GM18508 (cell line): Measurements from ENCODE around the gene PEX12.
"Not testable (repeated sequence)": the region's sequence is repeated elsewhere in the genome, so short reads cannot be mapped to it uniquely, and the experiment has no call there.

Experiments
- ATAC-seq: cut with Tn5 transposase; IDR thresholded peaks from one replicate; pipeline ENCODE4 v1.9.1; 2021; ENCODE audit warnings: moderate number of reproducible peaks; ENCODE audit not compliant: insufficient read depth, unreplicated experiment

The PEX12 gene

DNA sequence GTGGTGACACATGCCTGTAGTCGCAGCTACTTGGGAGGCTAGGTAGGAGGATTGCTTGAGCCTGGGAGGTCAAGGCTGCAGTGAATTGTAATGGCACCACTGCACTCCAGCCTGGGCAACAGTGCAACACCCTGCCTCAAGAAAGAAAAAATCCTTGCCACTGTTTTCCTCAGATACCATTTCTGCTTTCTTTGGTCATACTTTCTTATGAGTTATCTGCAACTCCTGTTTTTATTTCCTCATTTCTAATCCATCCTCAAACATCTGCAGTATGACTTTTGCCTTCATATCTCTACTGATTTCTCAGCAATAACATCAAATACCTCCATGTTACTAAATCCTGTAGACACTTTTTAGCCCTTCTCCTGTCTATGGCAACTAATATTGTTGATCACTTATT lies 5.7 kb upstream of the PEX12 start:
- ATAC-seq, result no peak

DNA sequence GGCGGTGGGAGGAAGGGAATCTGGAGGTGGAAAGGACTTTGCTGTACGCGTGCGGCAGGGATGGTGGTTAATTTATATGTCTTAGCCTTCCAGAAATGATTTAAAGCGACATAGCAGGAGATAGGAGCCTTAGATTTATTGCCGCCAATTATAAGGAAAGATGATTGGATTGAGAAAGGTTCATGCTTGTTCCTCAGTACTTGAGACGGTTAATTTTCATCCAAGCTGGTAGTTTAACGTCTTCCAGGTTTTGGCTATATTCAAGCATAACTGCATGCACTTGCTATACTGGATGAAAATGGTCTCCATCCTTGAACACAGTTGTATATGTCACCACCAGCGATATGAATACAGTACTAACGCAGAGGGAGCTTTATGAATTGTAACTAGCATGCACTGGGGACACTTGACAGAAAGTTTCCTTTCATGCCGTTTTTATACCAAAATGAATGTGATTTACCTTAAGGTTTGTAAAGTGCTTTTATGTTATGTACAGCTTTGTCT lies 610 bp upstream of the PEX12 start:
- ATAC-seq, result no peak

DNA sequence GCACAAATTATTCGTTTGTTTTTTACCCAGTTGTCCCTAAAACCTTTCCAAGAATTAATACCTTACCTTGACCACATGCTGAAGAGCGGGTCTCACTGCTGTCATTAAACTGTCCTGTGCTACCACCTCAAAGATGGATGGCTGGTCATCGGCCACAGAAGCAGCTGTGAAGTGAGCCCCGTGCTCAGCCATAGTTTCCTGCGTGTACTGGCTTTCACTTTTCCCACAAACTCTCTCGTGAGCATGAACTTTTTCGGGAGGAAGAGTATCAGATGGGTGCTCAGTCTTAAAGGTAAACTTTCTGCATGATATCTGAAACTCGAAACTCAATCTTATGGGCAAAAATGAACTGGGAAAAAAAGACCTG lies 558 bp downstream of the PEX12 start:
- no peak for ATAC-seq

GRCh38 chr17:35575759-35576158 lies 2.6 kb downstream of the PEX12 start:
- ATAC-seq, result no peak

GRCh38 chr17:35569405-35569804 lies 9.0 kb downstream of the PEX12 start:
- ATAC-seq, result no peak

DNA sequence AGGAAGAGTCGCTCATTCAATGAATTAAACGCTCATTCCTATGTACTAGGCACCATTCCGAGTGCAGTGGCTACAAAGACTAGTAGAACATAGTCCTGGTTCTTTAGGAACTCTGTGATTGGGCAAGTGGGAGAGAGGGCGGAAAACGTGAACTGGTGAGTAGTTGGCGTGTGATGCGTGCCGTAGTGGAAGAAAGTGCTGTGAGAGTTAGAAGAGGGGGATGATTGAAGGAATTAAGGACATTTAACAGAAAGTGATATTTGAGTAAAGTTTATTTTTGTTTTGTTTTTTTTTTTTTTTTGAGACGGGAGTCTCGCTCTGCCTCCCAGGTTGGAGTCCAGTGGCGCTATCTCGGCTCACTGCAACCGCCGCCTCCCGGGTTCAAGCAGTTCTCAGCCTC lies 9.8 kb downstream of the PEX12 start:
- ATAC-seq, result no peak

- ATAC-seq, result no peak
Observed at GRCh38 chr17:35566968-35567367, 11.4 kb downstream of the PEX12 start.

DNA sequence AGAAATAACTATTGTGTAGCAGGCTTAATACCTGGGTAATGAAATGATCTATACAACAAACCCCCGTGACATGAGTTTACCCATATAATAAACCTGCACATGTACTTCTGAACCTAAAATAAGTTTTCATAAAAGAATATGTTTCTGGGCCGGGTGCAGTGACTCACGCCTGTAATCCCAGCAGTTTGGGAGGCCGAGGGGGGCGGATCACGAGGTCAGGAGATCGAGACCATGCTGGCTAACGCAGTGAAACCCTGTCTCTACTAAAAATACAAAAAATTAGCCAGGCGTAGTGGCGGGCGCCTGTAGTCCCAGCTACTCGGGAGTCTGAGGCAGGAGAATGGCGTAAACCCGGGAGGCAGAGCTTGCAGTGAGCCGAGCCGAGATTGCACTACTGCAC lies 15.2 kb downstream of the PEX12 start:
- ATAC-seq, result not testable (repeated sequence)

DNA sequence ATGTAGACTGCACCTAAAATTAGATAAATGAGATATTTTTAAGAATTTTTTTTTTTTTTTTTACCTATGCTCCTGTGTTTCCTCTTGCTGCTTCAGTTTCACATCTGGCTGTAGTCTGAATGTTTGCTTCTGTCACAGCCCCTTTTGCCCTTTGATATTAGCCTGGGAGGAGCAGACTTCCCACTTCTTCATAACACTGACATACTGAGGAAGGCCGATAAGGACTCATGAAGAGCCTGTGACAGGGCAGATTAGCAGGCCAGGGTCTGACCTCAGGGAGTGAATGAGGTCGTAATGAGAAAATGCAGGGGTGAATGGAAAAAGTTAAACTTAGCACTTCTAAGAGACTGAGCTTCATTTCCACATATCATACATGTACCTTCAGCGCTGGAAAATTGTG lies 17.7 kb downstream of the PEX12 start, which contains the start of gene SLFN14:
Gene SLFN14, minus strand, starts transcription at position 117 of the 400 bp plus-strand sequence. CDS start 2,757 bp downstream, outside the sequence.
- no peak for ATAC-seq

DNA sequence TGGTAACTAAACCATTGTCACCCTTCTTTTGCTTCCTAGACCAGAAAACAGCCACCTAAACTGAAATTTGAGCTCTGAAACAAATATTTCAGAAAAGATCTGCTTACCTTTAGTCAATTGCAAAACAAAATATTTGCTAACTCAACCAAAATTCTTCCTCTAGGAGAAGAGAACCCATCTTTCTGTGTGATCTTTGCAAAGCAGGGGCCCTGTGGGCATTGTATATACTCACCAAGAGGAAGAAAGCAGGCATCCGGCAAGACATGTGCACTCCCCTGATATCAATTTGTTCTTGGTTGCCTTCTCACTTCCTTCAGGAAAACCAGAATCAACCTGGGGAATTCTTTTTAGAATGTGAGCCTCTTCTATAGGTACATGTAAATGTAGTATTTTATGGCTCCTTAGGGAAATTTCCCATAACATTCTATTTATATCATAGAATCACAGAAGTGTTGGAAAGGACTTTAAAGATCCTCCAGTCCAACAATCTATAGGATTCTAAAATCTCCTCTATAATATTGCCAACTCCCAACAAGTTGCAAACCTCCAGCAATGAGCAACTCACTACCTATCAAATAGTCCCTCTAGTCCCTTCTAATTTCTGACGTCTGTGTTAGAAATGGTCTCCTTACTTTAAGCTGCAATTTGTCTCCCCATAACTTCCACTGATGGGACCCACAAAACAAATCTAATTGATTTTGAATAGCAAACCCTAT lies 18.7 kb downstream of the PEX12 start:
- no peak for ATAC-seq

DNA sequence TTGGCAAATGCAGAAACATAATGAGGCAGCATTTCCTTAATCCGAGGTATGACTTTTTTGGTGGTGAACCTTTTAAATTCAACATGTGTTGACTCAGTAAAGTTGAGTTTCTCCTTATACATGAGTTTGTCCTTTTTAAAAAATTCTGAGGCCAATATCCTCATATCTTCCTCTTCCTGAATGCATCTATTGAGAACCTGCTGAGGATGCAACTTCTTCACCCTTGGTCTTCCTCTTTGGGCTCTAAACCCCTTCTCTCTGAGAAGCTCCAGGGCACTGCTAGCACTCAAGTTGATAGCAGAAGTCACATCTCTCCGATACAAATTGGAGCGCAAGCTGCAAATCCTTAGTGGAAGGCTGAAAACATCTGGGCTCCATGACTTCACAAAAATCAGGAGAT lies 21.0 kb downstream of the PEX12 start:
- no peak for ATAC-seq

DNA sequence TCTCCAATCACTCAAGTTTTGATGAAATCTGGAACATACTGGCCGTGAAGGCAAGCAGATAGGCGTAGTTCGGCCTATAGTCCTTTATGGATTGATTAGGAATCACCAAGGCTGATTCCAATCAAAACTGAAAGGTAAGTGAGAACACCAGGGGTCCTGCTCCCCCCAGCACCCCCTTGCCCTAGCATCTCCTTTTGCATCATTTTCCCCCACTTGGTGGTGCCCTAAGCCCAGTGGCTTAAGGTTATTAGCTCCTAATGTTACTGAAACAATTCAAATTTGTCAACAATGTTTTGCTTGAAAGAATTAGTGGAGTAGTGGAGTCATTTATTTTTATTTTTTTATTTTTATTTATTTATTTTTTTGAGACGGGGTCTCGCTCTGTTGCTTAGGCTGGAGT lies 22.7 kb downstream of the PEX12 start:
- no peak for ATAC-seq

DNA sequence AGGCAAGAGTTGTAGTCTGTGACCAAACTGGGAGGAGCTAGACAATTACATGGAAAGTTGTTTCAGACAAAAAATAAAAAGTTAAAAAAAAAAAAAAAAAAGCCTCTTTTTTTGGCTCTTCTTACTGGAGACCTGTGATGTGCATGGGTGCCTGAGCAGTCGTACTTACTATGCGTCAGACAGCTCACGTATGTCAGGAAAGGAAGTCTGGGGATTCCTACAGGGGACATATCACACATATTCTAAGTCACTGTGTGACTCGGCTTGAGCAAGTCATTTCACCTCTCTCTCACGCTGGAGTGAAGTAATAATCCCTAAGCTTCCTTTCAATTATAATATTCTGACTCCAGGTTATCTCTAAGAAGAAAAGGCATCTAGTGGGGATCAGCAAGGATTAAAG lies 23.7 kb downstream of the PEX12 start:
- no peak for ATAC-seq

GRCh38 chr17:35553310-35553709 lies 25.1 kb downstream of the PEX12 start:
- no peak for ATAC-seq

GRCh38 chr17:35548978-35549377 lies 29.4 kb downstream of the PEX12 start:
- no peak for ATAC-seq

GRCh38 chr17:35548208-35548810 lies 30.1 kb downstream of the PEX12 start:
- no peak for ATAC-seq

- no peak for ATAC-seq
Observed at GRCh38 chr17:35546487-35546886, 31.9 kb downstream of the PEX12 start.

- ATAC-seq, result no peak
Observed at GRCh38 chr17:35545150-35545549, 33.2 kb downstream of the PEX12 start.

GRCh38 chr17:35543856-35544255 lies 34.5 kb downstream of the PEX12 start:
- ATAC-seq, result no peak

GRCh38 chr17:35542990-35543389 lies 35.4 kb downstream of the PEX12 start:
- no peak for ATAC-seq

DNA sequence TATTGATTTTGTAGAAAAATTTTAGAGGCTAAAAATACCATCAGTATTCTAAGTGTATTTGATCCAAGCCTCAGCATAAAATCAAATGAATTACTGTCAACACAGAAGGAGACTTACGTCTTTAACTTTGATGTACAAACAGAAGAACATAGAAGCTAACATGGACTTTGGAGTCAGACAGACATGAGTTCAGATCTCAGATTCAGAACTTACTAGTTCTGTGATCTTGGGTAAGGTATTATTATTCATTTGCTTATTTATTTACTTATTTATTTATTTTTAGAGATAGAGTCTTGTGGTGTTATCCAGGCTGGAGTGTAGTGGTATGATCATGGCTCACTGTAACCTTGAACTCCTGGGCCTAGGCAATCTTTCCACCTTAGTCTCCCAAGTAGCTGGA lies 36.9 kb downstream of the PEX12 start:
- ATAC-seq, result no peak
